ENCODE measurements around the gene PTPN2. TPM values are rescaled to one million over a fixed set of nuclear protein-coding genes. Genes with fewer than 3 reads are reported as not detected.

Gene PTPN2
- total RNA-seq, 4 donors from 2014 or later, result 27.2 to 97.9 (median 39.9) TPM

DNA sequence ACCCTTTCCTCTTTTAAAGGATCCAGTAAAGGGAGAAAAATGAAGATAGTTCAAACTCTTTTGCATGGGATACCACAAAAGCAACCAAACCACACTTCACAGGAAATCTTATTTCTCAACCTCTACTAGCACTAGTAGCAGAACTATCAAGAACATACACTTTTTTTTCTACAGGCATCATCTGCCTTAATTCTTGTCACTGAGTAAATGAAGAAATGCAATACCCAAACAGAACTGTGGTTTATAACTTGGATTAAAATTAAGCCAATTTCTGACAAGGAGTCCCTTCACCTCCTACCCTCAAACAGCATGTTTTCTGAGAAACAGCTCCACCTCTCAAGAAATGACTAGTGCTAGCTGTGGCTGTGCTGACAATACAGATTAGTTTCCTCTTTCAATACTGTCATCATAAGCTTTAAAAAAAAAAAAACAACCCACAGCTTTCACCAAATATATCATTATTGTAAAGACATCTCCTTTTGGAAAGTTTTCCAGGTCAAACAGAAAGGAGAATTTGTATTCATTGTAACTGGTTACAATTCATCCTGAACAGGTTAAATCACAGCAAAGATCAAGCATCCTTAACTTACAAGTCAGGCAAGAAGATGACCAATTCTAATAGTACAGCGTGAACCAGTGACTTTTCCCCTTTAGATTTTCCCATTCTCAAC, 44.4 kb downstream of the PTPN2 start:
- TF ChIP-seq, protein P1, sequence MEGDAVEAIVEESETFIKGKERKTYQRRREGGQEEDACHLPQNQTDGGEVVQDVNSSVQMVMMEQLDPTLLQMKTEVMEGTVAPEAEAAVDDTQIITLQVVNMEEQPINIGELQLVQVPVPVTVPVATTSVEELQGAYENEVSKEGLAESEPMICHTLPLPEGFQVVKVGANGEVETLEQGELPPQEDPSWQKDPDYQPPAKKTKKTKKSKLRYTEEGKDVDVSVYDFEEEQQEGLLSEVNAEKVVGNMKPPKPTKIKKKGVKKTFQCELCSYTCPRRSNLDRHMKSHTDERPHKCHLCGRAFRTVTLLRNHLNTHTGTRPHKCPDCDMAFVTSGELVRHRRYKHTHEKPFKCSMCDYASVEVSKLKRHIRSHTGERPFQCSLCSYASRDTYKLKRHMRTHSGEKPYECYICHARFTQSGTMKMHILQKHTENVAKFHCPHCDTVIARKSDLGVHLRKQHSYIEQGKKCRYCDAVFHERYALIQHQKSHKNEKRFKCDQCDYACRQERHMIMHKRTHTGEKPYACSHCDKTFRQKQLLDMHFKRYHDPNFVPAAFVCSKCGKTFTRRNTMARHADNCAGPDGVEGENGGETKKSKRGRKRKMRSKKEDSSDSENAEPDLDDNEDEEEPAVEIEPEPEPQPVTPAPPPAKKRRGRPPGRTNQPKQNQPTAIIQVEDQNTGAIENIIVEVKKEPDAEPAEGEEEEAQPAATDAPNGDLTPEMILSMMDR (IDR thresholded peaks at IDR 0.05), result no peak
- ATAC-seq (ENCODE audit: low FRiP score), result no peak
- no peak for DNase-seq (ENCODE audit: low spot score)

DNA sequence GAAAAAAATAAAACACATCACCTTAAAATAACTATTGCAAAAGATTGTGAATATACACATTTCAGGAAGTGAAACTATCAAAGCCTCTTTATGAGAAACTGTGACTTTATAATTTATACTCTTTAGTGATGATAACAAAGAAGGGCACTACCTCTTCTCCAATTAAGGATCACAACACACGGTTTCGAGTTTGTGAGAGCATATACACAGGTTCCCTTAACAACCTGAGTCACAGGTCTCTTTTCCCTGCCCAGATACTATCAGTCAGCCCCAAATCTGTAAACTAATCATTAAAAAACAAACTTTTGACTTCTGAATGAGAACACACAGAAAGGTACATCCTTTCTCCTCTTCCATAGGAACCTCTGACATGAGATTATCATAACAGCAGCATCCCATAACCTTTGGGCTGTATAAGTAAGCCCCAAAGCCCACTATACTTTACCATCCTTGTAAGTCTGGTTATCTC, 44.9 kb downstream of the PTPN2 start:
- no peak for DNase-seq (ENCODE audit: low spot score)
- TF ChIP-seq, protein P1 (IDR thresholded peaks at IDR 0.05), result no peak
- ATAC-seq (ENCODE audit: low FRiP score), result peak; percentile 39

DNA sequence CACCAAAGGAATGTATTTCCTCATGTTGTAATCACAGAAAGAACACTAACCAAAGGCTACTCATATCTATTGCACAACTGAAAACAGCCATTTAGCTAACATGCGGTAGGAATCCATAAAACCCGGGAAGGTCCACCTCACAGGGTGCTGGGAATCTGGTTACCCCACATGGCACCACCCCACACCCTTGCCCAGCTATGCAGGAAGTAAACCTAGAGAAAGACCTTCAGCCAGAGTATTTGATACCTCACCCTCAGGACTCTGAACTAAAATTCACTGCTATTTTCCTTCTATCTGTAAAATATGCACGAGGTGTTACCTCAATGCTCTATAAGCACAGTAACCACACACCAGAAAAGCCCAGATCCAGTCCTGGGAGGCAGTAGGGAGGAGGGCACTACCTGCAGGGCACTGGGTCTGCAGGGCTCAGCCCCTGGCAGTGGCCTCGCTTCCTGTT, 45.8 kb downstream of the PTPN2 start:
- TF ChIP-seq, protein P1 (IDR thresholded peaks at IDR 0.05), result no peak
- DNase-seq (ENCODE audit: low spot score), result peak; percentile 43
- peak; percentile 92 for ATAC-seq (ENCODE audit: low FRiP score)

DNA sequence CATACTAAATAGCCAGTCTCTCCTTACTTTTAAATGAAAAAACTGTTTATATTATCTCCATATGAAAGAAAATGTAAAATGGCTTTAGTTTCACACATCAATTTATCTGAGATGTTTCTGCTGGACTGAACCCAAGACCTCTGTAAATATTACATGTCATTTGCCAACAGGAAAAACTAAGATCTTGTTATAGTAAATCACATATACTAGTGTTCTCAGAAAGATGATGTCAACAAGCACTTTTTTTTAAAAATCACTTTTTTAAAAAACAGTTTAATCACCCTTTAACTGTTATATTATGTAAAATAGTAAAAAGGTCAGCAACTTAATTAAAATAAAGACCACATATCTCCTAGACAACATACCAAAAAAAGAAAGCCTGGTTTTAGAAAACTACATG, 46.3 kb downstream of the PTPN2 start:
- ATAC-seq (ENCODE audit: low FRiP score), result peak; percentile 39
- DNase-seq (ENCODE audit: low spot score), result no peak
- TF ChIP-seq, protein P1 (IDR thresholded peaks at IDR 0.05), result no peak

DNA sequence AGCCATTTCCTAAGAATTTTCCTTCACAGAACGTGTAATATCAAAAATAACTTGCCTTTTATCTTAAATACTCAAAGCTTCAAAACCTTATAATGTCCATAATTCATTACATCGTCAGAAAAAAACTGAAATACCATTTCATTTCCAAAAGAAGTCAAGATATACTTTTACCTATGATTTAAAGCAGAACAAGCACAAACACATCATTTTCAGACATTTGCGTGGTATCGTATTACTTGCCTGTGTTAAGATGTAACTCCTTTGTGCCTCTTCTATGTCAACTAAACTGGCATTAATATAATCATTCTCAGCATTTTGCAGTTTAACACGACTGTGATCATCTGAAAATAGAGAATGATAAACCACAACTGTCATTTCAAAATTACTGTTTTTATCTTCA, 47.5 kb downstream of the PTPN2 start:
- no peak for DNase-seq (ENCODE audit: low spot score)
- TF ChIP-seq, protein P1 (IDR thresholded peaks at IDR 0.05), result no peak
- ATAC-seq (ENCODE audit: low FRiP score), result no peak

DNA sequence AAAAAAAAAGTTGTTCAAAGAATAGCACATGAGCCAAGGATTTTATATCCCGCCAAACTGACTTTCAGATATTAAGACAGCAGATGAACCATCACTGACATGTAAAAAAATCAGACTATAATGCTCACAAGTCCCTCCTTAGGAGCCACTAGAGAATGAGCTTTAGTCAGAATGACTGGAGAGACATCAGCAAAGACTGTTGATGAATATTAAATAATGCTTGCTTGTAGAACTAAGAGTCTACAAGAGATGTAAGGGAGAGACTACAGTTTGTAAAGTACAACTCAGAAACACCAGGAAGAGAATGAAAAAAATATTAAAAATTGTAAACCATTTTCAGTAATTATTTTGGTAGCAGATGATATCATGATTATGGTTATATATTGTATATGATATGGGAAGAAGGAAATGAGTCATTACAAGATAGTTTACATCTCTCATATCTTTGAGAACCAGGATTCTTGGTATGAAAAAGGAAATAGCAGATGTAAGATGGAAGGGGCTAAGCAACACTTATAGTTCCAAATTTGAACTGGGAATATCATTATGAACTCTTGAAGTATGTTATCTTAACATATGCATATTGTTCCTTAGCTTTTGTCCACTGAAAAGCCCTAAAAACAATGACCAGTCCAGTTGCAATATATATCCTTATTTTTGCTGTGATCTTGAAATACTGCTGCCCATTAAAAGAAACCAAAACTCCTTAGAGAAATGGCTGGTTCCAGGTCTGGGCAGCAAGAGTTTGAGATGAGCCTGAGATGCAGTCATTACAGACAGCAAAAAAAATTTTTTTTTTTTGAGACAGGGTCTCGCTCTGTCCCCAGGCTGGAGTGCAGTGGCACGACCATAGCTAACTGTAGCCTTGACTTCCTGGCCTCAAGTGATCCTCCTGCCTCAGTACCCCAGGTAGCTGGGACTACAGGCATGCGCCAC, 55.7 kb downstream of the PTPN2 start:
- TF ChIP-seq, protein P1 (IDR thresholded peaks at IDR 0.05), result no peak
- ATAC-seq (ENCODE audit: low FRiP score), result no peak
- no peak for DNase-seq (ENCODE audit: low spot score)

Data from omental fat pad (tissue), 4 donors.